HG03558 (cell line): ENCODE results near the gene KCNQ1OT1.

Source experiments
- ATAC-seq: cut with Tn5 transposase; IDR thresholded peaks from one replicate; pipeline ENCODE4 v1.9.1; 2021; ENCODE audit warnings: moderate number of reproducible peaks; ENCODE audit not compliant: unreplicated experiment; ENCODE audit errors: extremely low read depth

The KCNQ1OT1 gene

DNA sequence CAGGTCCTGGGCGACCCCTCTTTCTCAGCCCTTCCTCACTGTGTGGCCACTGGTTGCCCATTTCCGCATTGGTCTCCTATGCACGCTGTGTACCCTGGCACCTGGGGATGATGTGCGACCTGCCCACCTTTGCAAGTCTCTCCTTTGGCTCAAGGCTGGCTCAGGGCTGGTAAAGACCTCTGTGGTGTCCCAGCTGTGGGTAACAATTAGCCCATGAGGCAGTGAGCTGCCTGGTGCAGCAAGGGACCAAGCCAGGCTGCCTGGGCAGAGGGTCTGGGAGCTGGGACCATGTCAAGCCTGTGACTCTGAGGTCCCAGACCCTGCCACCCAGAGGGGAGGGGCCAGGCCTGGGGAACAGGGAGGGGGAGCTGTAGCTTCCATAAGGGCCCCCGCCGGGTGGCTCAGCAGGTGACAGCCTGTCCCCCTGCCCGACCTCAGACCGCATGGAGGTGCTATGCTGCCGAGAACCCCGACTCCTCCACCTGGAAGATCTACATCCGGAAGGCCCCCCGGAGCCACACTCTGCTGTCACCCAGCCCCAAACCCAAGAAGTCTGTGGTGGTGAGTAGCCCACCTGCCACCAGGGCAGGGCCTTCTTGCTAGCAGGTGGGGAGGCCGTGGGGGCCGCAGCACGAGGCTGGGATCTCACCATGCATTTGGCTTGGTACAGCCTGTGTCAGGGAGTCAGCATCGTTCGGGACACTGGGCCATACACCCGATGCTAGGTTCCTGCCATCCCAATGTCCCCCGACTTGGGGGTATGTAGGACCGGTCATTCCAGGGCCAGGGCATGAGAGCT, 112.5 kb downstream of the KCNQ1OT1 start:
- ATAC-seq = no peak

GRCh38 chr11:2586793-2587131, 113.0 kb downstream of the KCNQ1OT1 start:
- no peak for ATAC-seq

GRCh38 chr11:2586087-2586792, 113.6 kb downstream of the KCNQ1OT1 start:
- no peak for ATAC-seq

DNA sequence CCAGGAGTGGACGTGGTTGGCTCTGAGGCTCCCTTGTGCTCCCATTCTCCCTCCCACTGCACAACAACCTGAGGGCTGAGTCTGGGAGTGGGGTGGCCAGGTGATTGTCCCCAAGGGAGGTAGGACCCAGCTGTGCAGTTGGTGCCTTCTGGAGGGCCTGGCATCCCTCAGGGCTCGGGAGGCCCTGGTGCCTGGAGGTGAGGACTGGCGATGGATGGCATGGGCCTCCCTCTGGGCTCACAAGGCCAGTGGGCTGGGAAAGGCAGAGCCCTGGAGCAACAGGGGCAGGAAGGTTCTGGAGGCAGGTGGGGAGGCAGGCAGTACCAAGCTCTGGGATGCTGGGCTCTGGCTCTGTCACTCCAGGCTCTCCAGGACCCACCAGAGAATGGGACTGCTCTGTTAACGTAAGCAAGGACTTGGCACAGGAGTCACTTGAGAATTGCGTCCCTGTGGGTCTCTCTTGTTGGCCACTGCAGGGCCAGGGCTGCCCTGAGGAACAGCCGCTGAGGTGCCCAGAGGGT, 114.2 kb downstream of the KCNQ1OT1 start:
- ATAC-seq = no peak

DNA sequence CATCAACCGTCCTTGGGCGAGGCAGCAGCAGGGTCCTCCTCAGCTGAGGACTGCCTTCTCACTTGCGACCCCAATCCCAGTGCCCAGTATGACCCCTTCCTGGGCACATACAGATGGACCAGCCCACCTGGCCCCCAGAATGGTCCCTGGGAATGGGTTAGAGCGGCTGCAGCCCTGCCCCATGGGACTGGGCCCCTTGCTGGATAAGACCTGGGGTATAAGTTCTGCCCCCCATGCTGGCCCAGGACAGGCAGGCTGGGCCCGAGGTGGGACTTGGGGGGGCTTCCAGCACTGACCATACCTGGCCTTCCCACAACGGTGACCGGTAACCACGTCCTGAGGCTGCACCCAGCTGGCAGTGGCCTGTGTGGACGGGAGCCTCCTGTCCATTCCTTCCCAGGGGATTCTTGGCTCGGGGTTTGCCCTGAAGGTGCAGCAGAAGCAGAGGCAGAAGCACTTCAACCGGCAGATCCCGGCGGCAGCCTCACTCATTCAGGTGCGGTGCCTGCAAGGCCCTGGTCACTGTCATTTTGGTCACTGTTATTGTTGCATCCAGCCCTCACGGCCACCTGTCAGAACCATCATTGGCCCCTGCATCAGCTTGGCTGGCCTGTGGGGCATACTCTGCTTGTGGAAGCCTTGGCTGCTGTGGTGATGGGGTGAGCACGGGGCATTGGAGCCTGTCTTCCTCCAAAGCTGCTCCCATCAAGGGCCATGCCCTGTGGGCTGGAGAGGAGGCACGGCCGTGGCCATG, 114.8 kb downstream of the KCNQ1OT1 start:
- no peak for ATAC-seq

GRCh38 chr11:2584434-2584811, 115.4 kb downstream of the KCNQ1OT1 start:
- no peak for ATAC-seq

- no peak for ATAC-seq
These were observed 116.2 kb downstream of the KCNQ1OT1 start for GRCh38 chr11:2583605-2583958.

GRCh38 chr11:2582946-2583604, 116.7 kb downstream of the KCNQ1OT1 start:
- ATAC-seq = no peak

DNA sequence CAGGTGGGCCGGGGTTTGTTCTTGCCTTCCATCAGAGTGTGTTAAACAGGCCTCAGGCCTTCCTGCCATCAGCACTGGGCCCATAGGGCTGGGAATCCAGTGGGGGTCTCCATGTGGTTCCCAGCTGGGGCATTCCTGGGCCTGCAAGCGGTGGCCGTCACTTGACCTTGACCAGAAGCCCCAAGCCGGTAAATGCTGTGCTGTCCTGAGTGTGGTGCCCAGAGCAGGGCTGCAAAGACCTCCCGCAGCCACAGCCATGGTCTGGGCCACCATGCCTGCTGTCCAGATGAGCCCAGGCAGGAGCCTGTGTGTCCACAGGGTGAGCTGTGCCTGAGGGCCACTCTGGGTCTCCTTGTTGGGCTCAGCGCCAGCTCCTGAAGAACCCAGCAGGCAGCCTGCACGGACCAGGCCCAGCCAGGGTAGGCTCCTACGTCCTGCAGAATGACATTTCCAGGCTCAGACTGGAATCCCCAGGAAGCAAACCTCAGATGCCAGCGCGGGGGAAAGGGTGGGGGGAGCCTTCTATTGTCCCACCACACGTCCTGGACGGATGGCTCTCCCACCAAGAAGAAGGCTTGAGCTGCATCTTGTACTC, 117.3 kb downstream of the KCNQ1OT1 start:
- ATAC-seq = no peak

DNA sequence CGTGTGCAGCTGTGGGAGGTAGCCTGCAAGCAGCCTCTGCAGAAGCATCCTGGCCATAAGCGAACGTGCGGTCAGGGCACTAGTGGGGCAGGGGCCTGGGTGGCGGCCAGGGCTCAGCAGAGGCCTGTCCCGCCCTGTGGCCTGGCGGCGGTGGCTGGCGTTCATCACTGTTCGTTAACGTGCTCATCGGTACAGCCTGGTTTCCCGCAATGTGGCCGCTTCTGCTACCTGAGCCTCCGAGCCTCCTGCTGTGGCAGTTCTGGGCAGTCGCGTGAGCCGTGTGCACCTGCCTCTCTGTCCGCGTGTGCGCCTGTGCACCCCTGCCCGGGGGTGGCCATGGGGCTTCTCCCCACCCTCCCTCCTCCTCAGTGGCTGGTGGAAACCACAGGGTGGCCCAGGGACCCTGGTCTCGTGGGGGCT, 117.9 kb downstream of the KCNQ1OT1 start:
- ATAC-seq = no peak

GRCh38 chr11:2581151-2581930, 118.5 kb downstream of the KCNQ1OT1 start:
- ATAC-seq = no peak

GRCh38 chr11:2580571-2581001, 119.2 kb downstream of the KCNQ1OT1 start:
- no peak for ATAC-seq

- ATAC-seq = no peak
These were observed 119.8 kb downstream of the KCNQ1OT1 start for GRCh38 chr11:2580061-2580421.

DNA sequence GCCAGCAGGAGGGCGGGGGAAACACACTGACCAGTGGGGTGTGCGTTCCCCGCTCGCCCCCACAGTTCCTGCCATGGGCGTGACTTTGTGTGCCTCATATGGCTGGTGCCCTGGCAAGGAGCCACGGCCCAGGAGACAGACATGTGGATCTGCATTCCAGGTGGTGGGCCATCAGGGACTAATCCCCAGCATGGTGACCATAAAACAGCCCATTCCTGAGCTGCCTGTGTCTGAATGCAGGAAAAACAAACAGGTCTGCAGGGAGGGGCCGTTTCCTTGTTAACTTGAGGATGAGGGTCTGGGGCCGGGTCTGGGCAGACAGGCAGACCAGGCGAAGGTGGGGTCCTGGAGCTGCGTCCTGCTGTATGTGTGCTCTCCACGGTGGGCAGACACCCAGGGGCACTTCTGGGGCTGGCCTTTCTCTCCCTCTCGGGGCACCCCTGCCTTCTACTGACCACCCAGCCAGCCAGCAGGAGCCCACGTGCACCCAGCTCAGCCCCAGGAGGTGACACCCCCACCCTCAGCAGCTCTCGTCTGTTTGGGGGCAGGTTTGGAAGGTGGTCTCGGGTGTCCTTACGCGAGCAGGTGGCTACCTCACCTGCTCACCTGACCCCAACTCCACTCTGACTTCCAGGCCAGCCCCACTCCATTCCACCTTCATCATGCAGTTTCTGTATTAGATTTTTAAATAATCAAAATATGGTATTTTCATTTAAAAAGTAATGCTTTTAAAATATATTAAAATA, 120.3 kb downstream of the KCNQ1OT1 start:
- no peak for ATAC-seq

DNA sequence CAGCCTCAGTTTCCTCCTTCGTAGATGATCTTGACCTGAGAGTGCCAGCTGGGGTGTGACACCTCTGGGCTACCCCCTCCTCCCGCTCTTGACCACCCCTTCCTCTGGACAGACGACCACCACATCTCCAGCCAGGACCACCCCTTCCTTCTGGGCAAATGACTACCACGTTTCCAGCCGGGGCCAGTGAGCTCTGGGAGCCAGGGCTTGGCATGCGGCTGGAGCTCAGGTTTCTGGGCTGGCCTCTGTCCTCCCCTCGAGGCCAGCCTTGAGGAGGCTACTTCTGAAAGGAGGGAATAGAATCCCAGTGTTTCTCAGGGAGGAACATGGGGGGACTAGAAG, 120.9 kb downstream of the KCNQ1OT1 start:
- ATAC-seq = no peak

DNA sequence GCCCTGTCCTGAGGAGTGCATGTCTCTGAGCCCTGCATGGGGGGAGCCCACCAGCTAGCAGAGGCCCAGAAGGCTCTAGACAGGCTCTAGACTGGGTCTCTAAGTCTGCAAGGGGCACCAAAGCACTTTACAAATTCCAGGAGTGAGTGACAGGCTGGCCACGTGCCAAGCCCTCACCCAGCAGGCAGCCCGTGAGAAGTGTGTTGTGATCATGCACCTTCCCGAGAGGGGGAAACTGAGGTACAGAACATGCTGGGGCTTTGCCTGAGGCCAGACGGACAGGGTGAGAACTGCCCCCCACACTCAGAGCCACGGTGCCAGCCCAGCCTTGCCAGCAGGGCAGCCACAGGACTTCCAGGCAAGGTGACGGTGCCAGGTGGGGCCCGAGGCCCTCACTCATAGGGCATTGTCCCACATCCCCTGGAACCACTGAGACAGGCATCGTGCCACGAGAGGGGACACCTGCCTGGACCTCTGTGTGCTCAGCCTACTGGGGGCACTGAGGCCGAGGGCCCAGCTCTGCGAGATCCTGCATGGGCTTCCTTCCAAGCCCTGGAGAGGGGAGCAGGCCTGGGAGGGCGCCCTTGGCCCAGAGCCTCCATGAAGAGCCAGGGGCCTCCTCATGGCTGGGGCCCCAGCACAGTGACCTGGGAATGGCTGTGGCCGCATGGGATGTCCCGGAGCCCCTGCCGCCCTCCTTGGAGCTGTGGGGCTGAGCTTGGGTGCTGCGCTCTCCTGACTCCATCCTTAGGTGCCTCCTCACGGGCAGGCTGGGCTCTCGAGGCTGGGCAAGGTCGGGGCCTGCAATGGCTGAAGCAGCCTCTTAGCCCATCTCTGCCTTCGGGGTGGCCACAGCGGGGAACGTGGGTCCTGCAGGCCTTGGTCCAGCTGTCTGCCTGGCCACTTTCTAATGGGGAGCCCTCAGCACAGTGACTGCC, 121.5 kb downstream of the KCNQ1OT1 start:
- ATAC-seq = no peak

DNA sequence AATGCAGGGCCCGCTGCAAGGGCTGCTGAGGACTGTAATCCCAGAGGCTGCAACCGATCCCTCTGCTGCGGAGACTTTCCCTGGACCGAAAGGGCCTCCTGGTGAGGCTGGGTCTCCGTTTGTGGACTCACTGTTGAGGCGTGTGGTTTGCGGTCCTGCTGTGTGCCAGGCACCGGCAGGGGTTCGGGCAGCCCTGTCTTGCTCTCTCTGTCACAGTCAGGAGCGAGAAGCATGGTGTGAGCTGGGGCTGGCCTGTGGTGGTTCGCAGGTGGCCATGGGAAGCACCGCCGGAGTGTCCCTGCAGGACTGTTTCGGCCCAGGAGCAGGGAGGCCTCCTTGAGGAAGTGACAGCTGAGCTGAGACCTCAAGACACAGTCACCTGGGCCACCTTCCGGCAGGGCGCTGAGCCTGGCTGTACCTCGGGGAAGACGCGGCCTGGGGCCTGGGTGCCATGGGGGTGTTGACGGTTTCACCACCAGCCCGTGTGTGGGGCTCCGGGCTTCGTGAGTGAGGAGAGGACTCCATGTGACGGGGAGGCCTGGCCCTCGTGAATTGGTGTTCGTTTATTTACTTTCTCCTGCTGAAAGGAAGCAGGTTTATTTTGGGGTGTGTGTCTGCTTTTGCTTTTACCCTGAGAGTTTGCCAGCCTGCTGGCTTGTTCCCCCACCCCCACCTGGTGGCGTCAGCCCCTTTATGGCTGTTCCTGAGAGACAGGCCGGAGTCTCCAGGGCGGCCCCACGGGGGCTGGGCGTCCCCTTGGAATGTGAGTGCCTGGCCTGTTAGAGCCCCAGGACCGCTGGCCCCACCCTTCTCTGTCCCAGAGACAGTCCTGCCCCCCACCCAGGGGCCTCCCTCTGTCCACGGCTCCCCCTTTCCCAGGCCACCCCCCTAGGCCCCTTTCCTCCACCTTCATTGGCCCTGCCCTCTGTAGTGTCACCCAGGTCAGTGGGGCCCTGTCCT, 122.5 kb downstream of the KCNQ1OT1 start:
- no peak for ATAC-seq
